Esophagus muscularis mucosa (tissue), 4 donors: Measurements from ENCODE around the gene ARF1. TPM values are rescaled to one million over a fixed set of nuclear protein-coding genes. Genes with fewer than 3 reads are reported as not detected.

ENCODE experiments used
- DNase-seq: peaks from one replicate; pipeline ENCODE4 v3.0.0-alpha.2; 2017; ENCODE audit errors: extremely low spot score
- H3K27ac ChIP-seq, 4 donors: fragments of 200-600 bp; sonication (generic); replicated peaks in 1 of 4; 1 replicate in 3 of 4; 2 replicates in 1 of 4; pipeline ENCODE4 v1.5.1; 2016 to 2019; ENCODE audit warnings: mild to moderate bottlenecking in 1 of 4
- H3K27me3 ChIP-seq, 4 donors: fragments of 200-600 bp; sonication (generic); one replicate each; pipeline versions ENCODE4 v1.5.1 to v1.6.0; 2016 to 2019
- H3K36me3 ChIP-seq, 4 donors: fragments of 200-600 bp; sonication (generic); one replicate each; pipeline ENCODE4 v1.5.1; 2016 to 2019
- H3K4me1 ChIP-seq, 4 donors: fragments of 200-600 bp; sonication (generic); one replicate each; pipeline ENCODE4 v1.5.1; 2016 to 2019
- H3K4me3 ChIP-seq, 4 donors: fragments of 200-600 bp; sonication (generic); 1 replicate in 2 of 4; 2 replicates in 2 of 4; pipeline ENCODE4 v1.5.1; 2016 to 2019; ENCODE audit warnings: mild to moderate bottlenecking in 4 of 4, moderate library complexity in 1 of 4
- H3K9me3 ChIP-seq, 4 donors: fragments of 200-600 bp; sonication (generic); 1 replicate in 3 of 4; 2 replicates in 1 of 4; pipeline ENCODE4 v1.5.1; 2016 to 2019
- CTCF ChIP-seq, 3 experiments: fragments of 200-600 bp in 2 of 3; fragments of 450-650 bp in 1 of 3; sonication (generic) in 2 of 3; IDR thresholded peaks; one replicate each; pipeline ENCODE4 v1.5.1; 2017 to 2019; ENCODE audit warnings: antibody characterized with exemption in 3 of 3, mild to moderate bottlenecking in 2 of 3, moderate library complexity in 1 of 3
- EP300 ChIP-seq: sonication (generic); formaldehyde crosslinking; IDR thresholded peaks from one replicate; pipeline ENCODE4 v1.6.1; 2017; ENCODE audit warnings: antibody characterized with exemption
- POLR2A ChIP-seq: fragments of 450-650 bp; IDR thresholded peaks from one replicate; pipeline ENCODE4 v1.6.1; 2017; ENCODE audit warnings: antibody characterized with exemption, moderate library complexity, mild to moderate bottlenecking, low read depth
- POLR2AphosphoS5 ChIP-seq, 2 donors: sonication (generic); formaldehyde crosslinking; IDR thresholded peaks; one replicate each; pipeline ENCODE4 v1.6.1; 2017; ENCODE audit warnings: antibody characterized with exemption in 2 of 2
- WGBS: methylation state at CpG from one replicate; pipeline ENCODE4 v1.1.5; 2018; 5-methylcytosine and 5-hydroxymethylcytosine counted together
- intact Hi-C: fragments of 100-400 bp; cut with DNase I; formaldehyde crosslinking; loops from one replicate; pipeline ENCODE4 v1.15.1; 2023
- total RNA-seq, 4 donors: library from RNA; depleted of rRNA; stranded (reverse); fragments of >200 nt; gene quantifications; one replicate each; pipeline versions ENCODE4 v1.1.0 to v1.2.1, GENCODE V29; 2016

Gene ARF1
- total RNA-seq: 100 to 1,000 TPM; 238 to 392 (median 346) TPM

- peaks cover 43 to 63% (median 54%) of the 10 kb centered on the region in 4 donors for H3K4me1 ChIP-seq
- intact Hi-C loops: loop anchor here (10.0 kb wide), 1 partner anchor 318 kb away; no protein-coding TSS in a partner anchor
- 0% methylated on average over 34 of the region's 87 CpGs for WGBS
Observed at GRCh38 chr1:228082214-228082917, at the start of gene ARF1. TSS of gene ARF1 (plus strand) at chr1:228082708. CDS start at chr1:228097115, 14,407 bp downstream.

GRCh38 chr1:228033376-228033775 lies 49.1 kb upstream of the ARF1 start:
- no peaks in the 10 kb centered on the region for H3K36me3 ChIP-seq
- TF ChIP-seq EP300 (no peak), POLR2A (no peak), CTCF (IDR thresholded peaks at IDR 0.05) (no peak), POLR2AphosphoS5 (IDR thresholded peaks at IDR 0.05) (no peak)
- H3K4me3 ChIP-seq: no peak overlapping the region
- no peak overlapping the region for H3K27ac ChIP-seq
- H3K9me3 ChIP-seq: peaks cover 0 to 10% (median 6%) of the 10 kb centered on the region in 4 donors
- DNase-seq: no peak
- peaks cover 0 to 11% (median 10%) of the 10 kb centered on the region in 4 donors for H3K4me1 ChIP-seq
- WGBS: 86% methylated on average over 2 of the region's 2 CpGs
- peaks cover 0 to 74% (median 13%) of the 10 kb centered on the region in 4 donors for H3K27me3 ChIP-seq
- intact Hi-C loops: no loop called here

More at GRCh38 chr1:228082214-228082917, at the start of gene ARF1:
- TF ChIP-seq POLR2AphosphoS5 (IDR thresholded peaks at IDR 0.05) (peak; percentile 96 to 97), CTCF (IDR thresholded peaks at IDR 0.05) (peak; percentile 14 to 43 (median 24)), EP300 (no peak), POLR2A (peak; percentile 84)
- peak; percentile 95 for DNase-seq
- Histone ChIP-seq H3K36me3 (no peaks in the 10 kb centered on the region), H3K4me3 (peak within 1 kb of the TSS; percentile 79 to 99 (median 96)), H3K27me3 (no peaks in the 10 kb centered on the region), H3K9me3 (no peaks in the 10 kb centered on the region), H3K27ac (peak within 1 kb of the TSS; percentile 96 to 100 (median 100))

- H3K27me3 ChIP-seq: peaks cover 0 to 75% (median 18%) of the 10 kb centered on the region in 4 donors
- TF ChIP-seq EP300 (no peak), CTCF (IDR thresholded peaks at IDR 0.05) (no peak), POLR2AphosphoS5 (IDR thresholded peaks at IDR 0.05) (no peak), POLR2A (no peak)
- no peak overlapping the region for H3K27ac ChIP-seq
- intact Hi-C loops: no loop called here
- no peak overlapping the region for H3K4me3 ChIP-seq
- H3K4me1 ChIP-seq: peaks cover 0 to 11% (median 10%) of the 10 kb centered on the region in 4 donors
- peaks cover 0 to 10% (median 6%) of the 10 kb centered on the region in 4 donors for H3K9me3 ChIP-seq
- DNase-seq: no peak
- 87% methylated on average over 15 of the region's 16 CpGs for WGBS
- no peaks in the 10 kb centered on the region for H3K36me3 ChIP-seq
Observed at GRCh38 chr1:228034954-228035837, 47.3 kb upstream of the ARF1 start.

- TF ChIP-seq POLR2AphosphoS5 (IDR thresholded peaks at IDR 0.05) (no peak), CTCF (IDR thresholded peaks at IDR 0.05) (no peak), POLR2A (no peak), EP300 (no peak)
- peaks cover 0 to 11% (median 10%) of the 10 kb centered on the region in 4 donors for H3K4me1 ChIP-seq
- H3K27ac ChIP-seq: no peak overlapping the region
- intact Hi-C loops: no loop called here
- 91% methylated on average over 5 of the region's 5 CpGs for whole genome bisulfite sequencing
- H3K4me3 ChIP-seq: no peak overlapping the region
- H3K9me3 ChIP-seq: peaks cover 0 to 10% (median 6%) of the 10 kb centered on the region in 4 donors
- H3K36me3 ChIP-seq: no peaks in the 10 kb centered on the region
- DNase-seq: no peak
- H3K27me3 ChIP-seq: peaks cover 0 to 71% (median 18%) of the 10 kb centered on the region in 4 donors
Observed at GRCh38 chr1:228035844-228036243, 46.7 kb upstream of the ARF1 start.
